Stimulated activated naive CD4-positive, alpha-beta T cell (primary cell): ENCODE data around the gene BBS7.
A peak's percentile ranks its signal among the peaks of the same experiment; 100 is the strongest.

Experiments
- DNase-seq, 6 experiments: peaks; one replicate each; lab custom pipeline; 2025; lab: John Stamatoyannopoulos, UW

BBS7 gene

DNA sequence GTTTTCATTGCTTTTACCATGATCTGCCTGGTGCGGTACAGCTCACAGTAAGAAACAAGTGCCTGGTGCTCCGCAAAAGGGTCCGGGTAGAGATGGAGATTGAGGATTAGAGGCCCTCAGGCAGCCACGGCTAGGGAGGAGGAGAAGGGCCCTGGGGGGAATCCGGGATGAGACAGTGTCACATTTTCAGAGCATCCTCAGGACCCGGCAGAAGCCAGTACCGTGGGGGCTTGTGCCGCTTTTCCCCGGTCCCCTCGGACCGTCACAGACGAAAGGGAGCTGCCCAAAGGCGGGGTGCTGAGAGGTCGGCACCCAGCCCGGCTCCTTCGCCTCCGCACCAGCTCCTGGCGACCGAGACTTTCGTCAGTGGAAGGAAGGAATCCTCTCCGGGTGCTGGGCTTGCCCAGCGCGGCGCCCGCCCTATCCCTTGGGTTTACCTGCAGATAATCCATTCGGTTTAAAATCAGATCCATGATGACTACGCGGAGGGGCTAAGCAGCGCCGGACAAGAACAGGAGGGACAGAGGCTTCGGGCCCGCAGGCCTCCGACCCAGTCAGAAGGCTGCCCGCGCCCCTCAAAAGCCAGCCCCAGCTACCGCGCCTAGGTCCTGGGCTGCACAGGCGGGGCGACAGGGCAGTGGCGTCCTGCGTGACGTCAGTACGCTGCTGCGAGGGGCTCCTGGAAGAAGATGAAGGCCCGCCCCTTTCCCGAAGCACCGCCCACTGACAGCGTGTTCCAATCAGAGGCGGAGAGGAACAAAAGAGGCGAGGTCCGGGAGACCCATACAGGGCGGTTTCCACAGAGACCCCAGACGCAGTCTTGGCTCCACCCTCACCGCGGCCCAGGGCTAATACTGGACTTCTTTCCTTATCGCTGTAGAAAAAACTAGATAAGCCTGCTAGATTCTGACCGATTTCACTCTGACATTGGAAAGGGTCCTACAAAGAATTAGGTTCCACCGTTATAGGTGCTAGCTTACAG lies at the start of gene BBS7:
Gene BBS7, minus strand, starts transcription at position 634 of the 982 bp plus-strand sequence. Its CDS starts 161 bp downstream, at position 473.
- DNase-seq: peak; percentile 83 to 95 (median 90)

DNA sequence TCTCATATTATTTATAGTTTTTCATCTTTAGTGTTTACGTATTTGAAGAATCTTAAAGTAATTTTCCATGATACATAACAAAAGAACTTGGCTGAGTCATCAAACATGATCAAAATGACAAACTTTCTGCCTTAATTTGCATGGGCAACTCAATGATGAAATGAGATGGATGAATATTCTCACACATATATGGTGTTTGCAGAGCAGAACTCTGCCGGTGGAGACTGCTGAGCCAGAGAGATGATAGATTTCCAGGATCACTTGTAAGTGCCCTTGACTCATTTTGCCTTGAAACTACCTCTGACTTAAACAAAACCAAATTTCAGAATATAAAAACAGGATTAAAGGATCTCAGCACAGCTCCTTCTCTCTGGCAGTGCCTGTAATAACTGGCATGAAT lies 43.4 kb upstream of the BBS7 start:
- no peak for DNase-seq

DNA sequence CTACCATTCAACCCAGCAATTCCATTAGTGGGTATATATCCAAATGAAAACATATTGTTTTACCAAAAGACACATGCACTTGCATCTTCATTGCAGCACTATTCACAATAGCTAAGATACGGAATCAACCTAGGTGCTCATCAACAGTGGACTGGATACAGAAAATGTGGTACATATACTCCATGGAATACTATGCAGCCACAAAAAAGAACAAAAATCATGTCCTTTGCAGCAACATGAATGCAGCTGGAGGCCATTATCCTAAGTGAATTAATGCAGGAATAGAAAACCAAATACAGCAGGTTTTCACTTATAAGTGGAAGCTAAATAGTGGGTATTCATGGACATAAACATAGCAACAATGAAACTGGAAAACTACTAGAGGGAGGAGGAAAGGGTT lies 38.1 kb upstream of the BBS7 start:
- DNase-seq: no peak

DNA sequence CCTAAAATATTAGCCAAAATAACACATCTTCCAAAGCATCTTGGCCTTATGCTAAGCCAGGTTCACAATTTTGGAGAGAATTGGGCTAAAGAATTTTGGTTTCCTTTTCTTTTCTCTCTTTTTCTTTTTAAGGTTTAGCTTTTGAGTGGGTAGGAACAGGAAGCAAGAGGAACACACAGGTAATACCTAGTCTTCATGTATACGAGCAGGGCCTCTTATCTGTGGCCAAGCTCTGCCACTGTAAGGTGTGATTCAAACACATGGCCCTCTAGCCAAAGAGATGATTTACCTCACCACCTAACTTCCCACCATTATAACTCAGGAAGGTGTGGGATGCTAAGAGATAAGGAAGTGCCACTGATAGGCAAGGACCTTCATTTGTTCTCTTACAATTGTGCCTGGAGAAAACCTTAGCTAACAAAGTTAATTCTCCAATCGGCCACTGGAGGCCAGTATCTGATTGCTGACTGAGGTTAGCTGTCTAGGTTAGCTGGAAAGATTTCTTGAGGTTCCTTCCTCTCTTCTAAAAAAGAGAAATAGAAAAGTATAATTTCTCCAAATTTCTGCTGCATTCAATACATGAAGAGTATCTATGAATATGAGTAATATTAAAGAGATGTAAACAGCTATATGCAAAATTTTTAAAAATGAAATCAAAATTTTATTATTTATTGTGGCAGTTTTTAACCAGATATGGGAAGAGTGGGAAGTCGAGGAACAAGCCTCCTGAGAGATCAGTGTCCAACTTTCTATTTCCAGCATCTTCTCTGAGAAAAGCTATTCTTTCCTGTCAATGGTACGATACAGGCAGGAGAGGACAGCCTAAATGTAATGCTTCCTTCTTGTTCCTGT lies 30.1 kb upstream of the BBS7 start:
- DNase-seq: peak in 5 of 6 experiments; percentile 25 to 57 (median 47)

DNA sequence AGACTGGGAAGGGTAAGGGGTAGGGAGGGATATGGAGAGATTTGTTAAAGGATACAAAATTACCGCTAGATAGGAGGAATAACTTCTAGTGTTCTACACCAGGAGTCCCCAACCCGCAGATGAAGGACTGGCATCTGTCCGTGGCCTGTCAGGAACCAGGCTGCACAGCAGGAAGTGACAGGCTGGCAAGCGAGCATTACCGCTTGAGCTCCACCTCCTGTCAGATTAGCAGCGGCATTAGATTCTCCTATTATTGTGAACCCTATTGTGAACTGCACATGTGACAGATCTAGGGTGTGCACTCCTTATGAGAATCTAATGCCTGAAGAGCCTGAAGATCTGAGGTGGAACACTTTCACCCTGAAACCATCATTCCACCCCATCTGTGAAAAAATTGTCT lies 27.9 kb upstream of the BBS7 start:
- peak in 2 of 6 experiments; percentile 0 to 17 for DNase-seq

GRCh38 chr4:121888134-121888533 lies 17.9 kb upstream of the BBS7 start:
- DNase-seq: no peak

DNA sequence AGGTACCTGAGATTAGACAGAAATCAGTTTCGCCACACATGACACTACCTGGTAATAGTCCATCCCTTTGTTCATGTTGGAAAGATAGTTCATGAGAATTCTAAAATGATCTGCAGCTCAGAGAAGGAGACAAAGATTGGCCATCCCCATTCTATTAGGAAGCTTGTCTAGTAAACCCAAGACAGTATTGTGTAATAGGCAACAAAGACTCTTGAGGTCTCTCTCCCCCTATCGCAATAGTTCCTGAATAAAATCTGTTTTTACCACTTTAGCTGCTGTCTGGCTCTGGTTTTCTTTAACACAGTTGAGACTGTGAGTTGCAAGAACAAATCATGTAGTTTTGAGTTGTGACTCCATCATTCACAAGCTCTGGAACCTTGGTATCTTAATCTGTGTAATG lies 14.8 kb upstream of the BBS7 start:
- no peak for DNase-seq

DNA sequence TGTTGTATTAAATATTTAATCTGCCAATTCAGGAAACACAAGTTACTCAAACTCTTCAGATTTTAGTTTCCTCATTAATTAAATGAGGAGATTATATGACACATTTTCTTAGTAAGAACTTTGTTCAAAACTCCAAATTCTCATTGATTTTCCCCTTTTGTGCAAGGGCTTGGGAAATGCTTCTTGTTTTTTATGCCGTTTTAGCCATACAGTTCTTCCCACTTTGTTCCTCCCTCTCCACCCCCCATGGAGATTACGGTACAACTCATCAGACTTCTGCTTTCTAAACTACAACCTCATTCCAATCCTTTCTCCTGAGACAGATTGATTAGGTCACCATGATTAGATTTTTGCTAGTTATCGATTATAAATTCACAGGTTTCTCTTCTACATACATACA lies 10.9 kb upstream of the BBS7 start:
- no peak for DNase-seq

DNA sequence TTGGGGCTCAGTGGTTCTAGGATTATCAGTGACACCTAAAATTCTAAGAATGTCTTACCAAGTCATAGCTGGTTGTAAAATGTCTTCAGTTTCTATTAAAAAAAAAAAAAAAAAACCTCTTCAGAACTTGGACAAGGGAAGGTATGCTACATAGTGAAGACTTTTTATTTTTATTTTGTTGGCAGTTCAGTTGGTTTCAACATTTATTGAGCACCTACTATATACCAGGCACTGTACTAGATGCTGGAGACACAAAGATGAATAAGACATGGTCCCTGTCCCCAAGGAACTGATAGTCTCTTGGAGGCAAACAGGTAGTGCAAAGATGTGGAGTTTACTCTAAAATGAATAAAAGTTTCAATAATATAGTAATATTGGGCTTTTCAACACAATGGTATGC lies 8.9 kb upstream of the BBS7 start:
- DNase-seq: no peak

DNA sequence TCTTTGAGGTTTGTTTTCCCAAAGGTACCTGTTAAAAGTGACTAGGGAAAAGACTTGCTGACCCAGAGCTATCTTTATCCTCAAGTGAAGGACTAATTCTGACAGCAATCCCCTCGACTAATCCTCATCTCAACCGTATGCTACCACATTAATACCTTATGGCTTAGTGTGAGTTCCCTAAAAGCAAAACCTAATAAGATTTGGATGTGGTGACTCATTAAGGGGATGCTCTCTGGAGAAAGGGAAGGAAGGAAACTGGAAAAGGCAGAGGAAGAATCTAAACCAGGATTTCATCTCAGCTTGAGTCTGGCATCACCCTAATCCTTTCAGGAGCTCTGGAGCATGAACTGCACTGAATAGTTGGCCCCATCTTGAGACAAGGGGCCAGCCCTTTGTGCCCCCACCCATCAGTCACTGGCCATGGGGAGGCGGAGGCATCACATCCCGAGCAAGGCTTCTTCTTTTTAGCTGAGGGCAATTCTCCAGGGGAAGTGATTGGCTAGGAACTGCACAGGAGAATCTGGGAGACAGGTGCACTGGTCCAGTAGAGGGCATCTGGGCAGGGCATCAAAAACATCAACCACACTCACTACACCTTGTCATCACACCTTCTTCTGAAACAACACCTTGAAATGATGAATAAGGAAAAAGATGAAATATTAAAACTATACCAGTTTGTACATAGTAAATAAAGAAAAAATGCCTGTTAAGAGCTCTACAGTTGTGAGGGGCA lies 6.9 kb upstream of the BBS7 start:
- no peak for DNase-seq

- no peak for DNase-seq
Observed at GRCh38 chr4:121876070-121876469, 5.8 kb upstream of the BBS7 start.

- no peak for DNase-seq
Observed at GRCh38 chr4:121875652-121876051, 5.4 kb upstream of the BBS7 start.

DNA sequence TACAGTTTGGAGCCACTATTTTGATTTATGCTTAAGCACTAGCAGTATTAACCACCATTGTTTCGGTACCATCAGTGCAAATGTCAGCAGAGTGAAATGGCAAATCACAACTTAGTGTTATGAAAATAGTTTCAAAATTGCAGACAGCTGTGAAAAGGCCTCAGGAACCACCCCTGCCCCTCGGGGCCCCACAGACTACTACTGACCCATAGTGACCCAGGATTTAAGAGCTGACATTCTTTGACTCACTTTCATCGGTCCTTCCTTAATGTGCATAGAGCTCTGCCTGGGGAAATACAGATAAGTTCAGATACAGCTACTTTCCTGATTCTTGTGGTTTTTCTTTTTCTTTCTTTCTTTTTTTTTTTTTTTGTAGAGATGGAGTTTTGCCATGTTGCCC lies 3.3 kb upstream of the BBS7 start:
- DNase-seq: no peak

DNA sequence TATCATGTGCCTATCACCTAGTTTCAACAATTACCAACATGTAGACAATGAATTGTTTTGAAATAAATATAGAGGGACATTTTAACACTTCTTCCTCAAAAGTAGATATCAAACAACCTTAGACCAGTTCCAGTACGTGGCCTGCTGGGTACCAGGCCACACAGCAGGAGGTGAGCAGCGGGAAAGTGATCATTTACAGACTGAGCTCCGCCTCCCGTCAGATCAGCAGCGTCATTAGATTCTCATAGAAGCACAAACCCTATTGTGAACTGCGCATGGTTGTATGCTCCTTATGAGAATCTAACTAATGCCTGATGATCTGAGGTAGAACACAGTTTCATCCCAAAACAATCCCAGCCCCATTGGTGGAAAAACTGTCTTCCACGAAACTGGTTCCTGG lies 6.5 kb downstream of the BBS7 start:
- no peak for DNase-seq

DNA sequence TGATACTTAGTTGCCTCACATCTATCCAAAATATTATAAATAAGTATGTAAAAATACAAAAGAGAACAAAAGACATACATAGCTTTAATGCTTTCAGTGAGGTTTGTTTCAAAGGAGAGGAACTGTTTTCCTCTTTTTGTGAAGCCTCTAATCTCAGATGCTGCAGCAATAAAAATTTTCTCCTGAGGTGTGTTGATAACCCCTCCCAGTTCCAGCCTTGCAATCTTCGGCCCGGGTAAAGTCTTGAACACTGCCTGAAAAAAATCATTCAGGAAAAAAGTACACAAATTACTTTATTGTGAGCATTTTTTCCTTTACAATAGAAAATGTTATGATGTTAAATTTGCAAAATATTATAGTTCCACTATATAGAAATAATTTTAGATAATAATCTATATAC lies 8.8 kb downstream of the BBS7 start:
- DNase-seq: no peak

DNA sequence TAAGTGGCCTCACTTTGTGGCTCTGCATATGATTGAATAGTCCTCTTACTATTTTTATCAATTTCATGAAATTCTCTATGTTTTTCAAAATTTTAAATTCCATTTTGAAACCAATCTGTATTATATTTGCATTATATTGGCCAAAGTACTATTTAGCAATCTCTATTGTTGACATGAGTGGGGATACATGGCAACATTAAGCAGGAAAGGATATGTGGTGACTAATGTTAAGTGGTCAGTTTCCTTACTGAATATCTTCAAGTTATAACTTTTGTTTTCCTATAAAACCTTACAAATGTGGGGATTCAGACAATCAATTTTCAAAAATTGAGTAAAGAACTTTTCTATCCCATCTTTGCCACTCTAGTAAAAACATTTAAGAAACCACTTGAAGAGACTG lies 10.2 kb downstream of the BBS7 start:
- DNase-seq: no peak

GRCh38 chr4:121851354-121851753 lies 18.9 kb downstream of the BBS7 start:
- no peak for DNase-seq

- DNase-seq: no peak
Observed at GRCh38 chr4:121846662-121847061, 23.6 kb downstream of the BBS7 start.

GRCh38 chr4:121842862-121843261 lies 27.4 kb downstream of the BBS7 start:
- no peak for DNase-seq

GRCh38 chr4:121838136-121838535 lies 32.1 kb downstream of the BBS7 start:
- no peak for DNase-seq

GRCh38 chr4:121829511-121829910 lies 40.8 kb downstream of the BBS7 start:
- no peak for DNase-seq

DNA sequence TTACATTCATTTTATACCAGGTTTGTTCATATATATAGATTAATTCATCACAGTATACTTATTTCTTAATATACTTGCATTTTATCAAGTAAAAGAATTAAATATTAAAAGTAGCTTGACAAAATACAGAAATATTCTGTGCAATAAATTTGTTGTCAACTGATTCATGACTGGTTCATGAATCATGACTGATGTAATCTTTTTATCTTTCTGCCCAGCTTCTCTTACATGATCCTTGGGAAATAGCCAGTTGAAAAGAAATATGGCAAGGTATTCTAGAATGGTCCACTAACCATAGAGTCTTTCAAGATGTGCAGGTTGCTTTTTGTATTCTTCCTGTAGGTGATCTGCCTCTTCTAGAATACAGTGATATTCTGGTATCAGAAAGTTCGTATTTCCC lies 42.4 kb downstream of the BBS7 start:
- no peak for DNase-seq
